Effector CD8-positive, alpha-beta T cell (primary cell): ENCODE results near the gene NSL1.
"Not testable (repeated sequence)": the region's sequence is repeated elsewhere in the genome, so short reads cannot be mapped to it uniquely, and the experiment has no call there.

ENCODE experiments used
- DNase-seq: peaks from one replicate; lab custom pipeline; 2025; lab: John Stamatoyannopoulos, UW
- total RNA-seq, 4 experiments: gene quantifications; one replicate each; lab custom pipeline; 2026; lab: John Stamatoyannopoulos, UW

Gene NSL1
- total RNA-seq, result 40.9 to 61.6 (median 50.5) reads per million in 4 experiments

GRCh38 chr1:212791676-212792395 is at the start of gene NSL1, which contains the start of gene TATDN3:
TSS of gene NSL1 (minus strand) at chr1:212791777. CDS start at chr1:212791763, 14 bp downstream.
TSS of gene TATDN3 (plus strand) at chr1:212791894. CDS start at chr1:212791922, 28 bp downstream.
- DNase-seq, result peak; percentile 93

DNA sequence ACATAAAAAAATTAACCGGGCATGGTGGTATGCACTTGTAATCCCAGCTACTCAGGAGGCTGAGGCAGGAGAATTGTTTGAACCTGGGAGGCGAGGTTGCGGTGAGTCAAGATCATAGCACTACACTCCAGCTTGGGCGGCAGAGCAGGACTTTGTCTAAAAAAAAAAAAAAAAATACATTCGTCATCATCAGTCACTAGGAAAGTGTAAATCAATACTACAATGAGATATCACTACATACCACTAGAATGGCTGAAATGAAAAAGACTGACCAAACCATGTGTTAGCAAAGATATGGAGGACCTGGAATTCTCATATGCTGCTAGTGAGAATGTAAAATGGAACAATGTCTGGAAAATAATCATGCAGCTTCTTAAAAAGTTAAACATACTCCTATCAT is 46.6 kb upstream of the NSL1 start:
- no peak for DNase-seq

- not testable (repeated sequence) for DNase-seq
These were observed 41.9 kb upstream of the NSL1 start for GRCh38 chr1:212833211-212834207.

- no peak for DNase-seq
These were observed 36.8 kb upstream of the NSL1 start for GRCh38 chr1:212828395-212828794.

GRCh38 chr1:212827831-212828278 is 36.3 kb upstream of the NSL1 start:
- no peak for DNase-seq

DNA sequence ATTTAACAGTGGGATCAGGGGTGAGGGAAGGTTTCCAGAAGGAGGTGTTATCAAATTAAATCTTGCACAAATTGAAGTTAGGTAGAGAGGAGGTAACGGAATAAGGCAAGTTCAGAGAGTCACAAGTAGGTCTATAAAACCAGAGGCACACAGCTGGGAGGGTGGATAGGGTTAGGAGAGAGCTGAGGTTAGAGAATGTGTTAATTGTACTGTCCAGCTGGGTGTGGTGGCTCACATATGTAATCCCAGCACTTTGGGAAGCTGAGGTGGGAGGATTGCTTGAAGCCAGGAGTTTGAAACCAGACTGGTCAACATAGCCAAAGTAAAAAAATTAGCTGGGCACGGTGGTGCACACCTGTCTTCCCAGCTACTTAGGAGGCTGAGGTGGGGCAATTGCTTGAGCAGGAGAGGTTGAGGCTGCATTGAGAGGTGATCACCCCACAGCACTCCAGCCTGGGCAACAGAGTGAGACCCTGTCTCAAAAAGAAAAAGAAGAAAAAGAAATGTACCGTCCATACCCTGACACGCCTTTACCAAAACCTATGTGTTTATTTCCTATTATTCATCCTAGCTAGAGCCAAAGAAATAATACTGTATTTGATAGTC is 35.7 kb upstream of the NSL1 start:
- no peak for DNase-seq

DNA sequence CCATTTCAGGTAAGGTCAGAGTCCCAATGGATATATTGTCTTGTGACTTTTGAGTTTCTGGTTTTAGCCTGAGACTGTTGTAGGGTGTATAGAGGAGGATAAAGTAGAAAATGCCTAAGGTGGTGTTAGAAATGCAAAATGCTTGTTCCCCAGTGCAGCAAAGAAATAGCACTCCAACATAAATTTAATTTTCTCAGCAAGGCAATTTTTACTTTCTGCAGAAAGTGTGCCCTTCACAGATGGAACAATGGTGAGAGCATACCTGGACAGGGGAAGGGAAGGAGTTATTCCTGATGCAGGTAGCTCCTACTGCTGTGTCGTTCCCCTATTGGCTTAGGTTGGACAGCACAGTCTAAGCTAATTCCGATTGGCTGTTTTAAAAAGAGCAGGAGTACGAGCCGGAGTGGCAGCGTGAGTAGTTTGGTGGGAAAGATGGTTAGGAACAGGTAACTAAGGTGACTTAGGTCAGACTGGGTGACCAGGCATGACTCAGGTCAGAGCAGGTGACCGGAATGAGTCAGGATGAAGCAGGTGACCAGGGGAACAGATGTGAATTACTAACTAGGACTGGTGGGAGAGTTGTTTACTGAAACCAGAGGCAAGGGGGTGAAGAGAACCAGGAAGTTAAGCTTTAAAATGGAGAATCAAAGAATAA is 34.3 kb upstream of the NSL1 start:
- DNase-seq, result no peak

- no peak for DNase-seq
These were observed 32.6 kb upstream of the NSL1 start for GRCh38 chr1:212824201-212824600.

- DNase-seq, result no peak
These were observed 31.4 kb upstream of the NSL1 start for GRCh38 chr1:212822956-212823355.

DNA sequence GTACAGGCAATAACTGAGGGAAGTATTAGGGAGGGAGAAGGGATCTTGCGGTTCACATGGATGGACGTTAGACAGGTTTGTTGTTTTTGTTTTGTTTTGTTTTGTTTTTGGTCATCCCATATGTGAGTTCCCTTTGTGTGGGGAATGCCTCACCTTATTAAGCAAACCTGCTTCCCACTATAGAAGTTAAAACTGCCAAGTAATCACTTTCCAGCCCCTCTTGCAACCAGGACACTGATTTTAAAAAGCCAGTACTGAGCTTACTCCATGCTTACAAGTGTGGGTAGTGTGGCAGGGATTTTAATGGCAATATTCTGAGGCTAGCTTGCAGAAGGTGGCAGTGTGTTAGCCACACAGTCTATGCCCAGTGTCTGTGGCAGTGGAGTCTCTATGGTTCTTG is 29.4 kb upstream of the NSL1 start:
- DNase-seq, result no peak

- no peak for DNase-seq
These were observed 28.1 kb upstream of the NSL1 start for GRCh38 chr1:212819726-212820125.

DNA sequence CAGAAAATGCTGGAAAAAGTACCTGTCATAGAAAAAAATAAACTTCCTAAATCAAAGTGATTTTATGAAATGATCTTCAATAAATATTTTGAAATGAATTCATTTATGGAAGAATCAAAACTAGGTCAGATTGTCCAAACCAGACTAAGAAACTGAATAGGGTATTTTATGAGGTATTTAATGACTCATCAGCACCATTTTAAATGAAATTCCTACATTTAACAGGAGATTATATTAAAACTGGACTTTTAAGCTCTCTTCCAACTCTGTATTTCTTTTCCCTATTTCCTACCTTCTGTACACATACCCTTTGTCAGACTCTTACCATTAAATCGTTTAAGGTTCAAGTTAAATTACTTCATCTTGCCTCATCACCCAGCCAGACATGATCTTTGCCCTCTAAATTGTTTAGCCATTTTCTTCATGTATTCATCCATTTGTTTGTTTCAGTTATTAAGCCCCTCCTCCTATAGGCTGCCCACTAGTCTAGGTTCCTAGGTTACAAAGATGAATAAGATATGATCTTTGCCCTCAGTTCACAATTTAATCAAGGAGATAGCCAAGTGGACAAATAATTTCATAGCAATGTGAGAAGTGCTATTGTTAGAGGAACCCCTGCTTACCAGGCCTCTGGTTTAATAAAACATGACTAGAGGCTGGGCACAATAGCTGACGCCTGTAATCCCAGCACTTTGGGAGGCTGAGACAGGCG is 25.1 kb upstream of the NSL1 start:
- DNase-seq, result no peak

DNA sequence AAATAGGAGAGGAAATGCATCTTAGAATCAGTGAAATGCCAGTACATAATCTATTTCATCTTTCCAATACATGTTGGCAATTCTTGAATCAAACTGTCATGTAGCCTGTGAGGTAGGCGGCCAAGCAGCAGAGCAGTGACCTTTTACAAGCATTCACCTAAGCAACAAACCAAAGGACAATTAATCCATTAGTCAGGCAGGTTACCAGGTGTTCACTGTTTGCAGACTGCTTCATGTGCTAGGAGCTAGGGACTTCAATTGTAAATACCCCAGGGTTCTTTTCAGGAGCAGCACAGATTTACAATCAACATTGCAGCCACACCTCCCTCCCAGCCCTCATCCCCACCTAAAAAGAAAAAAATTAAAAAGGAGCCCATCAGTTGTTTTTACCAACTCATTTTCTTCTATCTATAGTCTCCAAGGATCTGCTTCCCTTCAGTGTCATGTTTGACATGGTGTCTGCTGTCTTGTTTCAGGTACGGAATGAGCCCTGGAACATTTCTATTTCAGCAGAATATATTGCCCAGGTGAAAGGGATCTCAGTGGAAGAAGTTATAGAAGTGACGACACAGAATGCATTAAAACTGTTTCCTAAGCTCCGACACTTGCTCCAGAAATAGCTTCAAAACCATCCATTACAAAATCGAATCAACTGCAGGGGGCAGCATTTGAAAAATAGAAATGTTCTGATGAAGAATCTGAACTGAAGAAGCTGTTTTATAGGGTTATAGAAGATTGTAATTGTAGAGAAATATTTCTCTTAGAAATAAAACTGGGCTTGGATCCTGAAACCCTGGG is 23.2 kb upstream of the NSL1 start:
- DNase-seq, result no peak

DNA sequence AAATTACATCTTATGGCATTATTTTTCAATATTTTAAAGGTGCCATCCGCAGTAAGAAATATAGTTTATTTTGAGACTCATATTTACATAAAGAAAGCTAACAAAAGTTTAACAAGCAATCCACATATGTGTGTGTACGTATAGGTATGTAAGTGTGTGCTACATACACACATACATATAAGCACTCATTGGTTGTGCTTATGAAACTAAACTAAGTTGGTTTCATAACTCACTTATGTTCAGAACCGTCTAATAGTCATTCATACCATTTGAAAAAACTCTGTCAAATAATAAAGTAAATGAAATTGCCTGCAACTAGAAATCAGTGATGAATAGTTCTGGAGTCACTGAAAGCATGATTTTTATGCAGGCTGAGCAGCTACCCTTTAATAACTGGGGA is 14.2 kb upstream of the NSL1 start:
- no peak for DNase-seq

GRCh38 chr1:212797681-212798080 is 6.1 kb upstream of the NSL1 start:
- no peak for DNase-seq

DNA sequence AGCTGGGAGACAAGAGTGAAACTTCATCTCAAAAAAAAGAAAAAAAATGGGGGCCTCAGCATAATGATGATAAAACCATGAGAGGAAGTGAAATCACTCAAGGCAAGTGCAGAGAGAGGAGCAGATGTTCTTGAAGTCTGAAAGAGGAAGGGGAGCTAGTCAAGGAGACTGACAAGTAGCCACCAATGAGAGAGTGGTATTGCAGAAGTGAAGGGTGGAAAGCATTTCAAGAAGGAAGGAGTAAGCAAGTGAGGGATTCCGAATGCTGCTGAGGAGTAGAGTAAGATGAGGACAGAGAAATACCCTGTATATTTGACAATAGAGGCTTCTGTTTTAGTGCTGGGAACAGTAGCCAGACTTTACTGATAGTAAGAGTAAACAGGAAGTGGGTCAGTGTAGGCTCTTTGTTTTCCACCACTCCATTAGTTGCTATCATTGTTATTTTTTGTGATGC is 3.0 kb upstream of the NSL1 start:
- no peak for DNase-seq

DNA sequence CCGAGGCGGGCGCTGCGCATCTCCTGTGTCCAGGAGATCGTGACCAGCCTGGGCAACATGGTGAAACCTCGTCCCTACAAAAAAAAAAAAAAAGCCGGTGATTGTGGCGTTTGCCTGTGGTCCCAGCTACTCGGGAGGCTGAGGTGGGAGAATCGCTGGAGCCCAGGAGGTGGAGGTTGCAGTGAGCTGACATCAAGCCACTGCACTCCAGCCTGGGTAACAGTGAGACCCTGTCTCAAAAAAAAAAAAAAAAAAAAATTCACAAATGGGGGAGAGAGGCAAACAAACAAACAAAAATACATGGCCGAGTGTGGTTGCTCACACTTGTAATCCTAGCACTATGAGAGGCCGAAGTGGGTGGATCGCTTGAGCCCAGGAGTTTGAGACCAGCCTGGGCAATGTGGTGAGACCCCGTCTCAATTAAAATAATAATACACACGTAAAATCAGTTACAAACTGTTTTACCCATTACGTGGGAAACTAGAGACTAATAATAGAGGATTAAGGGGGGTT is 875 bp upstream of the NSL1 start:
- no peak for DNase-seq

DNA sequence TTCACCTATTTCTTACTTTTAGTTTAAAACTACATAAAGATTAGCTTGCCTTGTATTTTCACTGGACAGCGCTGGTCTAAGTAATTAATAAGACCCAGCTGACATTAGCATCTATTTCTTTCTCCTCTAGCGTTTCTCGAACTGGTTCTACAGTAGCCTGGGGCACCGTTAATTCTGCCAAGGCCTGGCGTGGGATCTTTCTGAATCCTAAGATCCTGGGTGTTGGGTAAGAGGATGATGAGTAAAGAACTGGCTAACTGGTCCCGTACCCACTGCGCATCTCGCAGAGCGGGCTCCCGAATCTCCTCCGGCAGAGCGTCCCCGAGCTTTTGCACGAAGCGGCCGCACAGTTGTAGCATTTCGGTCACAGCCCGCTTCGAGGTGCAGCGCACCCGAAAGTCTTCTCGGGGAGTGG is 309 bp downstream of the NSL1 start:
- no peak for DNase-seq

DNA sequence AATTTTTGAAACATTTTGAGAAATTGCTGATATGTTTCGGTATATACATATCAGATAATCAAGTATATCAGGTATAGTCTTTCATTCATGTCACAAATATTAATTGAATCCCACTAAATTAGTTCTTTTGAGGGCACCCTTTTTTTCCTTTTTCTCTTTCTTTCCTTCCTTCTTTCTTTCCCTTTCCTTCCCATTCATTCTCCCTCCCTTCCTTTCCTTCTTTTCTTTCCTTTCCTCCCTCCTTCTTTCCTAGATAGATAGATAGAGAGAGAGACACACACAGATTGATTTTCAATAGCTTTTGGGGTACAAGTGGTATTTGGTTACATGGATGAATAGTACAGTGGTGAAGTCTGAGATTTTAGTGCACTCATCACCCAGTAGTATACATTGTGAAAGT is 5.7 kb downstream of the NSL1 start:
- no peak for DNase-seq

- no peak for DNase-seq
These were observed 7.6 kb downstream of the NSL1 start for GRCh38 chr1:212783976-212784375.
